Caco-2 (cell line): Measurements from ENCODE around the gene SLC41A2. TPM values are rescaled to one million over a fixed set of nuclear protein-coding genes. Genes with fewer than 3 reads are reported as not detected.

Experiments used
- Bru-seq: library from RNA; stranded (reverse); fragments of 400-500 nt; gene quantifications from one replicate; lab custom pipeline; 2021; lab: Mats Ljungman, UMichigan
- BruChase-seq, 2 experiments: library from RNA; stranded (reverse); fragments of 400-500 nt; gene quantifications; one replicate each; lab custom pipeline; 2021; lab: Mats Ljungman, UMichigan
- BruUV-seq: library from RNA; stranded (reverse); fragments of 400-500 nt; replicated peaks from 2 replicates; lab custom pipeline; 2021; lab: Mats Ljungman, UMichigan
- CTCF ChIA-PET: fragments of 300-600 bp; sonication (Branson Sonifier 250); formaldehyde crosslinking; loops from one replicate; lab custom pipeline; 2022; ENCODE audit warnings: antibody characterized with exemption; lab: Charles Lee
- POLR2A ChIA-PET: fragments of 300-600 bp; sonication (Branson Sonifier 250); formaldehyde crosslinking; loops from one replicate; lab custom pipeline; 2022; ENCODE audit warnings: antibody characterized with exemption; lab: Charles Lee
- DNase-seq, 2 experiments: peaks; one replicate each; pipeline versions ENCODE4 v3.0.0 to v3.0.0-alpha.2; 2020 to 2022
- H3K27me3 ChIP-seq: replicated peaks from 2 replicates; pipeline ENCODE4 v1.6.0; 2011; ENCODE audit warnings: low read length; ENCODE audit not compliant: control insufficient read depth, insufficient read depth
- H3K36me3 ChIP-seq: 2 replicates; pipeline ENCODE4 v1.5.1; 2011; ENCODE audit warnings: low read length; ENCODE audit not compliant: control insufficient read depth, insufficient read depth
- H3K4me1 ChIP-seq: fragments of 250-450 bp; sonication (Bioruptor Pico); 2 replicates; pipeline ENCODE4 v1.5.1; 2020; ENCODE audit warnings: mild to moderate bottlenecking
- H3K4me3 ChIP-seq: 2 replicates; pipeline ENCODE4 v1.5.1; 2011; ENCODE audit warnings: low read depth, mild to moderate bottlenecking, control low read depth, low read length
- H3K9me3 ChIP-seq: fragments of 250-450 bp; sonication (Bioruptor Pico); 2 replicates; pipeline ENCODE4 v1.5.1; 2020; ENCODE audit warnings: mild to moderate bottlenecking, moderate library complexity
- H3K27ac Mint-ChIP-seq: one replicate; pipeline ENCODE4 v1.8.0; 2022; ENCODE audit warnings: mixed read lengths; ENCODE audit not compliant: unreplicated experiment
- H3K27me3 Mint-ChIP-seq: one replicate; pipeline ENCODE4 v1.8.0; 2022; ENCODE audit warnings: mixed read lengths; ENCODE audit not compliant: insufficient read depth, unreplicated experiment
- H3K36me3 Mint-ChIP-seq: one replicate; pipeline ENCODE4 v1.8.0; 2022; ENCODE audit warnings: mild to moderate bottlenecking, mixed read lengths; ENCODE audit not compliant: insufficient read depth, unreplicated experiment
- H3K4me1 Mint-ChIP-seq: one replicate; pipeline ENCODE4 v1.8.0; 2022; ENCODE audit warnings: low read depth, mixed read lengths; ENCODE audit not compliant: unreplicated experiment
- H3K4me3 Mint-ChIP-seq: one replicate; pipeline ENCODE4 v1.8.0; 2022; ENCODE audit warnings: mild to moderate bottlenecking, moderate library complexity, mixed read lengths; ENCODE audit not compliant: unreplicated experiment
- H3K9me3 Mint-ChIP-seq: one replicate; pipeline ENCODE4 v1.8.0; 2022; ENCODE audit warnings: mixed read lengths; ENCODE audit not compliant: unreplicated experiment
- intact Hi-C: fragments of 100-400 bp; cut with micrococcal nuclease; formaldehyde crosslinking; loops from one replicate; pipeline ENCODE4 v1.10.0; 2022; ENCODE audit not compliant: unreplicated experiment
- long read RNA-seq: library from polyadenylated mRNA; stranded (forward); transcript quantifications from one replicate; pipeline ENCODE4 v2.0.0, GENCODE V29; 2022
- total RNA-seq: library from RNA; stranded (reverse); gene quantifications from 2 replicates; pipeline ENCODE4 v1.2.3, GENCODE V29; 2022
- TF ChIP-seq, protein P1 (sequence below), 2 experiments: fragments of 200-600 bp in 1 of 2; IDR thresholded peaks; 1 replicate in 1 of 2; 2 replicates in 1 of 2; pipeline versions ENCODE4 v1.5.1 to v1.8.0; 2011 to 2022; ENCODE audit warnings: antibody characterized with exemption in 1 of 2, control low read depth in 1 of 2, inconsistent platforms in 1 of 2, low read depth in 1 of 2, low read length in 1 of 2, mild to moderate bottlenecking in 1 of 2, moderate library complexity in 1 of 2; ENCODE audit not compliant: insufficient read depth in 1 of 2, severe bottlenecking in 1 of 2, unreplicated experiment in 1 of 2

SLC41A2 gene, protein sequence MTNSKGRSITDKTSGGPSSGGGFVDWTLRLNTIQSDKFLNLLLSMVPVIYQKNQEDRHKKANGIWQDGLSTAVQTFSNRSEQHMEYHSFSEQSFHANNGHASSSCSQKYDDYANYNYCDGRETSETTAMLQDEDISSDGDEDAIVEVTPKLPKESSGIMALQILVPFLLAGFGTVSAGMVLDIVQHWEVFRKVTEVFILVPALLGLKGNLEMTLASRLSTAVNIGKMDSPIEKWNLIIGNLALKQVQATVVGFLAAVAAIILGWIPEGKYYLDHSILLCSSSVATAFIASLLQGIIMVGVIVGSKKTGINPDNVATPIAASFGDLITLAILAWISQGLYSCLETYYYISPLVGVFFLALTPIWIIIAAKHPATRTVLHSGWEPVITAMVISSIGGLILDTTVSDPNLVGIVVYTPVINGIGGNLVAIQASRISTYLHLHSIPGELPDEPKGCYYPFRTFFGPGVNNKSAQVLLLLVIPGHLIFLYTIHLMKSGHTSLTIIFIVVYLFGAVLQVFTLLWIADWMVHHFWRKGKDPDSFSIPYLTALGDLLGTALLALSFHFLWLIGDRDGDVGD
- total RNA-seq (21.6 and 24.9 TPM in 2 replicates), Bru-seq, nascent RNA (percentile 66 among the genes with signal in this experiment), BruChase-seq, experiment 1, labeled RNA remaining after a 2-hour chase (percentile 68 among the genes with signal in this experiment), BruChase-seq, experiment 2, labeled RNA remaining after a 6-hour chase (percentile 63 among the genes with signal in this experiment)
- long read RNA-seq, full-length matches to known transcripts: 1 of 13 reads
- long read RNA-seq, partial matches to known transcripts: 0 of 13 reads
- long read RNA-seq, other reads (novel, unspliced or antisense): 12 of 13 reads

DNA sequence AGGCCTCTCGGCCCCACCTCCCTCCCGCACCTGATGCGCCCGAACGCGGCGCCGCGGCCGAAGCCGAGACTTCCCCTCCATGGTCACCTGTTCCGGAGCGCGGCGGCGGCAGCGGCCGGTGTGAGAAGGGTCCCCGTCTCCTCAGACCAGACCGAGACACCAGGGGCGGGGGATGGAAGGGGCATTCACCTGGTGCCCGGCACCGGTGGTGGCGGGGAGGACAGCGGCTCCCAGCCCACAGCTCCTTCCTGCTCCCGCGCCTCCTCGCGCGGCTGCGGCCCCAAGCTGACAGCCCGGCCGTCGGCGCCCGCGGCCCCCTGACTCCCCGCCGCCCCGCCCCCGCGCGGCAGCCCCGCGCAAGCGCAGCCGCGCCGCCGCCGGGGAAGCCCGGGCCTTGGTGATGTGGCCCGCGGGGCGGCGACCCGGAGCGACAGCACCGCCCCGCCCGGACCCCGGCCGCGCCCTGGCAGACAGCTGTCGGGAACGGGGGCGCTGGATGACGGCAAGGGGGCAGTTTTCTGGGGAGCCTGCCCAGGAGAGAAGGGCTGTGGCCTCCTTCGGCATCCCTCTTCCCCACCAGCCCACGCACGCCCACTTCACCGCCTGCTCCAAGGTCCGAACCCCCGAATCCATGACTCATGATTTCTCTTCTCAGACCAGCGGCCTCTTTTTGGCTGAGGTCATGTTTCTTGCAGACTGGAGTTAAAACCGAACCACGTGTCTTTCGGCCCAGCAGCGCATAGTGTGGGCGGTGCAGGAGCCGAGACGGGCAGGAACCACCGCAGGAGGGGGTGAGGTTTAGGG lies at the start of gene SLC41A2:
Gene SLC41A2 (minus strand): TSS at position 290 of the 804 bp plus-strand sequence. CDS start 29,763 bp downstream, outside the sequence.
- no peaks in the 10 kb centered on the region for H3K27me3 Mint-ChIP-seq
- H3K36me3 ChIP-seq: no peaks in the 10 kb centered on the region
- H3K27ac Mint-ChIP-seq: peak within 1 kb of the TSS; percentile 94
- peaks cover 29% of the 10 kb centered on the region for H3K4me1 ChIP-seq
- TF ChIP-seq, protein P1, sequence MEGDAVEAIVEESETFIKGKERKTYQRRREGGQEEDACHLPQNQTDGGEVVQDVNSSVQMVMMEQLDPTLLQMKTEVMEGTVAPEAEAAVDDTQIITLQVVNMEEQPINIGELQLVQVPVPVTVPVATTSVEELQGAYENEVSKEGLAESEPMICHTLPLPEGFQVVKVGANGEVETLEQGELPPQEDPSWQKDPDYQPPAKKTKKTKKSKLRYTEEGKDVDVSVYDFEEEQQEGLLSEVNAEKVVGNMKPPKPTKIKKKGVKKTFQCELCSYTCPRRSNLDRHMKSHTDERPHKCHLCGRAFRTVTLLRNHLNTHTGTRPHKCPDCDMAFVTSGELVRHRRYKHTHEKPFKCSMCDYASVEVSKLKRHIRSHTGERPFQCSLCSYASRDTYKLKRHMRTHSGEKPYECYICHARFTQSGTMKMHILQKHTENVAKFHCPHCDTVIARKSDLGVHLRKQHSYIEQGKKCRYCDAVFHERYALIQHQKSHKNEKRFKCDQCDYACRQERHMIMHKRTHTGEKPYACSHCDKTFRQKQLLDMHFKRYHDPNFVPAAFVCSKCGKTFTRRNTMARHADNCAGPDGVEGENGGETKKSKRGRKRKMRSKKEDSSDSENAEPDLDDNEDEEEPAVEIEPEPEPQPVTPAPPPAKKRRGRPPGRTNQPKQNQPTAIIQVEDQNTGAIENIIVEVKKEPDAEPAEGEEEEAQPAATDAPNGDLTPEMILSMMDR (IDR thresholded peaks at IDR 0.05; ENCODE audit: insufficient read depth in 1 of 2, low read depth in 1 of 2, low read length in 1 of 2, severe bottlenecking in 1 of 2, unreplicated experiment in 1 of 2): no peak
- intact Hi-C loops: loop anchor here (1.0 to 10.0 kb wide), 3 partner anchors 28 to 283 kb away; partner anchors contain the start of gene NOPCHAP1
- peaks cover 8% of the 10 kb centered on the region for H3K36me3 Mint-ChIP-seq
- H3K27me3 ChIP-seq: no peaks in the 10 kb centered on the region
- CTCF ChIA-PET: interaction anchor here (1.2 kb wide), 1 partner anchor 576 kb away, joined by 4 read pairs; no protein-coding TSS in a partner anchor
- no peaks in the 10 kb centered on the region for H3K9me3 Mint-ChIP-seq
- peak within 1 kb of the TSS; percentile 94 for H3K4me3 ChIP-seq
- peak; percentile 77 to 89 for DNase-seq
- no peaks in the 10 kb centered on the region for H3K9me3 ChIP-seq
- no TSS peak for BruUV-seq
- POLR2A ChIA-PET: no interaction called here
- peaks cover 21% of the 10 kb centered on the region for H3K4me1 Mint-ChIP-seq
- H3K4me3 Mint-ChIP-seq: peak within 1 kb of the TSS; percentile 94

DNA sequence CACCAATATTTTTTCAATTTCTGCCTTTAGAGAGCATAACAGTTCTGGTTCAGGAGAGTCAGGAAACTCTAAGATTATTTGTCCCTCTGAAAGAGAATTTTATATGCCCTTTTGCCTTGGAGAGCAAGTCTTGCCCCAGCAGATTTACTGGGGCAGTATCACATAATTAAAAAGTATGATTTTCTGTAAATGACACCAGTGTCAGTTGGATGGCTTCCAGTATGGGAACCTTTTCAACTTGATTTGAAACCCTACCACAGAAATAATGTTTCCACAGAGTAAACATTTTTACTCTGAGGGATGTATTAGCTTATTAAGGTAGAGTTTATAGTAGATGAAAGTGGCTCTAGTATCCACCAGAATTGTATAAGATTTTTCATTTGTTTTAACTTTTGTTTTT lies 43.4 kb upstream of the SLC41A2 start:
- Histone ChIP-seq H3K9me3 (no peaks in the 10 kb centered on the region), H3K36me3 (peaks cover 3% of the 10 kb centered on the region), H3K27me3 (no peaks in the 10 kb centered on the region), H3K4me3 (no peak overlapping the region), H3K4me1 (no peaks in the 10 kb centered on the region)
- Mint-ChIP-seq H3K4me1 (no peaks in the 10 kb centered on the region), H3K9me3 (no peaks in the 10 kb centered on the region), H3K36me3 (peaks cover 49% of the 10 kb centered on the region), H3K27me3 (no peaks in the 10 kb centered on the region), H3K4me3 (no peak overlapping the region), H3K27ac (no peak overlapping the region)
- TF ChIP-seq, protein P1 (IDR thresholded peaks at IDR 0.05; ENCODE audit: insufficient read depth in 1 of 2, low read depth in 1 of 2, low read length in 1 of 2, severe bottlenecking in 1 of 2, unreplicated experiment in 1 of 2): no peak
- CTCF ChIA-PET: no interaction called here
- no peak for DNase-seq
- intact Hi-C loops: no loop called here
- no TSS peak for BruUV-seq
- POLR2A ChIA-PET: no interaction called here
